B cell (primary cell): Measurements from ENCODE around the gene F2R. TPM values are rescaled to one million over a fixed set of nuclear protein-coding genes. Genes with fewer than 3 reads are reported as not detected.

Experiments
- ATAC-seq: fragments of 200-7000 bp; cut with Tn5 transposase; one replicate; pipeline ENCODE4 v1.10.0; 2021; ENCODE audit warnings: low read depth, mild to moderate bottlenecking, moderate number of reproducible peaks, moderate library complexity
- CTCF ChIA-PET: fragments of 350-600 bp; sonication (Branson Sonifier 250); formaldehyde crosslinking; loops from one replicate; lab custom pipeline; 2021; ENCODE audit warnings: antibody characterized with exemption, inconsistent platforms; lab: Charles Lee
- POLR2A ChIA-PET: fragments of 350-600 bp; sonication (Branson Sonifier 250); formaldehyde crosslinking; loops from one replicate; lab custom pipeline; 2021; ENCODE audit warnings: antibody characterized with exemption; lab: Charles Lee
- DNase-seq: peaks from one replicate; pipeline ENCODE4 v3.0.0; 2013
- H2AFZ ChIP-seq: 2 replicates; pipeline ENCODE4 v1.6.1; 2012; ENCODE audit warnings: mild to moderate bottlenecking, low read depth, low read length; ENCODE audit not compliant: insufficient read depth, poor library complexity, severe bottlenecking
- H3K27ac ChIP-seq, 2 donors: 1 replicate in 1 of 2; 2 replicates in 1 of 2; pipeline ENCODE4 v1.5.1; 2012 to 2013; ENCODE audit warnings: low read length in 2 of 2, mild to moderate bottlenecking in 2 of 2, moderate library complexity in 1 of 2
- H3K27me3 ChIP-seq, 4 experiments: fragments of 200-600 bp in 1 of 4; sonication (generic) in 1 of 4; replicated peaks in 1 of 4; 1 replicate in 2 of 4; 2 replicates in 2 of 4; pipeline versions ENCODE4 v1.6.1 to v1.7.0; 2013 to 2016; ENCODE audit warnings: low read length in 3 of 4, mild to moderate bottlenecking in 2 of 4, mixed read lengths in 1 of 4, moderate library complexity in 1 of 4; ENCODE audit not compliant: insufficient read depth in 4 of 4, control insufficient read depth in 3 of 4; ENCODE audit errors: control extremely low read depth in 1 of 4
- H3K36me3 ChIP-seq, 2 experiments: replicated peaks in 1 of 2; 1 replicate in 1 of 2; 2 replicates in 1 of 2; pipeline versions ENCODE4 v1.6.1 to v1.7.1; 2013; ENCODE audit warnings: low read length in 1 of 2; ENCODE audit not compliant: insufficient read depth in 2 of 2, control insufficient read depth in 1 of 2; ENCODE audit errors: control extremely low read depth in 1 of 2, extremely low read depth in 1 of 2
- H3K4me1 ChIP-seq, 2 donors: fragments of 200-600 bp in 1 of 2; sonication (generic) in 1 of 2; 1 replicate in 1 of 2; 2 replicates in 1 of 2; pipeline versions ENCODE4 v1.5.1 to v1.6.1; 2013 to 2017; ENCODE audit warnings: low read length in 2 of 2; ENCODE audit not compliant: control insufficient read depth in 2 of 2, insufficient read depth in 2 of 2
- H3K4me2 ChIP-seq: replicated peaks from 2 replicates; pipeline ENCODE3; 2012; ENCODE audit warnings: mild to moderate bottlenecking, low read depth, low read length; ENCODE audit not compliant: poor library complexity, severe bottlenecking
- H3K4me3 ChIP-seq, 5 experiments: fragments of 200-600 bp in 1 of 5; sonication (generic) in 1 of 5; 1 replicate in 3 of 5; 2 replicates in 2 of 5; pipeline versions ENCODE4 v1.5.1 to v1.7.0; 2011 to 2016; ENCODE audit warnings: low read length in 4 of 5, mild to moderate bottlenecking in 4 of 5, low read depth in 2 of 5, control low read depth in 1 of 5, moderate library complexity in 1 of 5; ENCODE audit not compliant: insufficient read depth in 1 of 5; ENCODE audit errors: control extremely low read depth in 1 of 5, extremely low read depth in 1 of 5
- H3K79me2 ChIP-seq: fragments of 200-600 bp; sonication (generic); one replicate; pipeline ENCODE4 v1.6.0; 2016; ENCODE audit warnings: low read length; ENCODE audit not compliant: control insufficient read depth, insufficient read depth
- H3K9ac ChIP-seq: fragments of 200-600 bp; sonication (generic); 2 replicates; pipeline ENCODE4 v1.6.1; 2017; ENCODE audit warnings: mild to moderate bottlenecking, low read length, moderate library complexity
- H3K9me3 ChIP-seq, 3 donors: one replicate each; pipeline versions ENCODE4 v1.6.1 to v1.7.1; 2013; ENCODE audit warnings: low read length in 2 of 3; ENCODE audit not compliant: control insufficient read depth in 2 of 3, insufficient read depth in 1 of 3; ENCODE audit errors: control extremely low read depth in 1 of 3
- H4K20me1 ChIP-seq: 2 replicates; pipeline ENCODE4 v1.6.0; 2012; ENCODE audit warnings: mild to moderate bottlenecking, low read length; ENCODE audit not compliant: insufficient read depth, control insufficient read depth, poor library complexity, severe bottlenecking
- H3K27ac Mint-ChIP-seq: one replicate; pipeline ENCODE4 v1.8.0; 2021; ENCODE audit warnings: mixed read lengths
- H3K27me3 Mint-ChIP-seq: one replicate; pipeline ENCODE4 v1.8.0; 2021; ENCODE audit warnings: mixed read lengths
- H3K4me1 Mint-ChIP-seq: one replicate; pipeline ENCODE4 v1.8.0; 2021; ENCODE audit warnings: mixed read lengths
- H3K4me3 Mint-ChIP-seq: one replicate; pipeline ENCODE4 v1.8.0; 2021; ENCODE audit warnings: mixed read lengths
- H3K9me3 Mint-ChIP-seq: one replicate; pipeline ENCODE4 v1.8.0; 2022; ENCODE audit warnings: mixed read lengths; ENCODE audit not compliant: insufficient read depth
- EZH2 ChIP-seq: IDR thresholded peaks from 2 replicates; pipeline ENCODE4 v1.6.1; 2012; ENCODE audit warnings: borderline replicate concordance, low read depth, mild to moderate bottlenecking, moderate library complexity, low read length; ENCODE audit not compliant: insufficient read depth, poor library complexity, severe bottlenecking
- WGBS: methylation state at CpG from one replicate; pipeline ENCODE4 v1.1.5; 2013; ENCODE audit warnings: missing lambda C conversion rate; ENCODE audit not compliant: insufficient coverage; 5-methylcytosine and 5-hydroxymethylcytosine counted together
- intact Hi-C: fragments of 100-400 bp; cut with micrococcal nuclease; formaldehyde crosslinking; loops from one replicate; pipeline ENCODE4 v1.10.0; 2022
- polyA plus RNA-seq: library from polyadenylated mRNA; depleted of rRNA; stranded (reverse); fragments of >200 nt; gene quantifications from 2 replicates; pipeline ENCODE4 v1.2.3, GENCODE V29; 2012
- total RNA-seq, 2 donors: library from RNA; stranded (reverse); fragments of 120-200 nt in 1 of 2; gene quantifications; 1 replicate in 1 of 2; 2 replicates in 1 of 2; pipeline versions ENCODE4 v1.2.3 to v1.2.4, GENCODE V29; 2013 to 2022
- TF ChIP-seq, protein P1 (sequence below): fragments of 200-600 bp; IDR thresholded peaks from one replicate; pipeline ENCODE4 v1.8.0; 2022; ENCODE audit warnings: antibody characterized with exemption, mild to moderate bottlenecking

The F2R gene
- total and polyA plus RNA-seq, 2 donors (not counting 1 experiment from before 2014, with no cell fraction given) = 0.25 to 1.4 TPM

DNA sequence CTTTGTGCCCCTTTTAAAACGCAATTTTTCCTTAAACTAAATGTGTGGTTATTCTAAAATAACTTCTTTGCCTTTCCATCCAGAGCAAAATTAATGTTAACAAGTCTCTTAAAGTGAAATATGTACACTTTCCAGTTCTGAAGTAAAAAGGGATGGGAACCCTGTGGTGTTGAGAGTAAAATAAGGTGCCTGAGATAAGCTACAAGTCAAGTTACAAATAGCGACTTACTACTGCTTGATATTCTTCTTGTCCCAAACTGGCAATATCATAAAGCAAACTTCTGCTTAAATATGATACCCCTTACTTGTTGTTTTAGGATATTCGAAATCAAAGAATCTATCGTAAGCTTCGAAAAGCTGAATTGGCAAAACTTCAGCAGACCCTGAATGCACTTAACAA lies 18.3 kb upstream of the F2R start:
- no peaks in the 10 kb centered on the region for H3K4me1 Mint-ChIP-seq
- H3K9me3 ChIP-seq = no peaks in the 10 kb centered on the region
- H3K4me2 ChIP-seq = no peak overlapping the region
- ChIA-PET POLR2A (no interaction called here), CTCF (no interaction called here)
- no peak overlapping the region for H3K4me3 Mint-ChIP-seq
- no CpG with 5 or more reads among the region's 5 CpGs for WGBS
- intact Hi-C loops = no loop called here
- no peak overlapping the region for H3K9ac ChIP-seq
- H4K20me1 ChIP-seq = no peaks in the 10 kb centered on the region
- DNase-seq = no peak
- no peaks in the 10 kb centered on the region for H3K9me3 Mint-ChIP-seq
- peaks cover 4 to 7% of the 10 kb centered on the region in 2 experiments for H3K36me3 ChIP-seq
- no peak overlapping the region for H3K27ac ChIP-seq
- no peak overlapping the region for H2AFZ ChIP-seq
- H3K27me3 Mint-ChIP-seq = no peaks in the 10 kb centered on the region
- H3K4me1 ChIP-seq = no peaks in the 10 kb centered on the region
- no peak for ATAC-seq
- no peak overlapping the region for H3K4me3 ChIP-seq
- H3K27ac Mint-ChIP-seq = no peak overlapping the region
- no peaks in the 10 kb centered on the region for H3K79me2 ChIP-seq
- no peaks in the 10 kb centered on the region for H3K27me3 ChIP-seq
- TF ChIP-seq, protein P1, sequence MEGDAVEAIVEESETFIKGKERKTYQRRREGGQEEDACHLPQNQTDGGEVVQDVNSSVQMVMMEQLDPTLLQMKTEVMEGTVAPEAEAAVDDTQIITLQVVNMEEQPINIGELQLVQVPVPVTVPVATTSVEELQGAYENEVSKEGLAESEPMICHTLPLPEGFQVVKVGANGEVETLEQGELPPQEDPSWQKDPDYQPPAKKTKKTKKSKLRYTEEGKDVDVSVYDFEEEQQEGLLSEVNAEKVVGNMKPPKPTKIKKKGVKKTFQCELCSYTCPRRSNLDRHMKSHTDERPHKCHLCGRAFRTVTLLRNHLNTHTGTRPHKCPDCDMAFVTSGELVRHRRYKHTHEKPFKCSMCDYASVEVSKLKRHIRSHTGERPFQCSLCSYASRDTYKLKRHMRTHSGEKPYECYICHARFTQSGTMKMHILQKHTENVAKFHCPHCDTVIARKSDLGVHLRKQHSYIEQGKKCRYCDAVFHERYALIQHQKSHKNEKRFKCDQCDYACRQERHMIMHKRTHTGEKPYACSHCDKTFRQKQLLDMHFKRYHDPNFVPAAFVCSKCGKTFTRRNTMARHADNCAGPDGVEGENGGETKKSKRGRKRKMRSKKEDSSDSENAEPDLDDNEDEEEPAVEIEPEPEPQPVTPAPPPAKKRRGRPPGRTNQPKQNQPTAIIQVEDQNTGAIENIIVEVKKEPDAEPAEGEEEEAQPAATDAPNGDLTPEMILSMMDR = no peak
- no peak for TF ChIP-seq EZH2

DNA sequence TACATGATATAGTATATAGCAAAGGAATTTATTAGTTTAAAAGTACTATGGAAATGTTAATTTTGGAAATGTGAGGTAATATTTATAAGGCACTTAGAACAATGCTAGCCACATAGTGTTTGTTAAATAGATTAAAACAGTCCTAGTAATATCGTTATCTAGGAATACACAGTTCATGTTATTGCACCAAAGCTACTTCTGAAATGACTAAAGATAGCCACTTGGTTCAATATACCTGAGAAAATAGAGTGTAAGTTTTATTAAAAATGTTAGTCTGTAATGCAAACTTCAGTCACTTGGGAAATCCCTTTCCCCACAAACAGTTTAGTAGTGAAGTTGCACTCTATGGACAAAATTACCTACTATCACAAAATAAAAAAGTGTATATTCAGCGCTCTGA lies 15.4 kb upstream of the F2R start:
- POLR2A ChIA-PET = no interaction called here

More for the DNA sequence above, 15.4 kb upstream of the F2R start:
- peaks cover 2% of the 10 kb centered on the region for H3K4me1 Mint-ChIP-seq
- H3K9me3 ChIP-seq = no peaks in the 10 kb centered on the region
- H3K27ac ChIP-seq = no peak overlapping the region
- H2AFZ ChIP-seq = no peak overlapping the region
- H3K27me3 ChIP-seq = no peaks in the 10 kb centered on the region
- no peak overlapping the region for H3K4me2 ChIP-seq
- peaks cover 0 to 11% of the 10 kb centered on the region in 2 experiments for H3K36me3 ChIP-seq
- H3K9ac ChIP-seq = no peak overlapping the region
- H3K4me3 Mint-ChIP-seq = no peak overlapping the region
- DNase-seq = no peak
- no peaks in the 10 kb centered on the region for H4K20me1 ChIP-seq
- CTCF ChIA-PET = no interaction called here
- intact Hi-C loops = no loop called here
- H3K79me2 ChIP-seq = no peaks in the 10 kb centered on the region
- ATAC-seq = no peak
- H3K4me3 ChIP-seq = no peak overlapping the region
- no peaks in the 10 kb centered on the region for H3K9me3 Mint-ChIP-seq
- H3K27ac Mint-ChIP-seq = no peak overlapping the region
- H3K4me1 ChIP-seq = peaks cover under 1 to 3% of the 10 kb centered on the region in 2 donors
- 100% methylated on average over 1 of the region's 2 CpGs for WGBS
- no peak for TF ChIP-seq EZH2
- TF ChIP-seq, protein P1 = no peak
- no peaks in the 10 kb centered on the region for H3K27me3 Mint-ChIP-seq
